ENCODE data around the gene MAN1A1.
A peak's percentile ranks its signal among the peaks of the same experiment; 100 is the strongest.

MAN1A1 gene

DNA sequence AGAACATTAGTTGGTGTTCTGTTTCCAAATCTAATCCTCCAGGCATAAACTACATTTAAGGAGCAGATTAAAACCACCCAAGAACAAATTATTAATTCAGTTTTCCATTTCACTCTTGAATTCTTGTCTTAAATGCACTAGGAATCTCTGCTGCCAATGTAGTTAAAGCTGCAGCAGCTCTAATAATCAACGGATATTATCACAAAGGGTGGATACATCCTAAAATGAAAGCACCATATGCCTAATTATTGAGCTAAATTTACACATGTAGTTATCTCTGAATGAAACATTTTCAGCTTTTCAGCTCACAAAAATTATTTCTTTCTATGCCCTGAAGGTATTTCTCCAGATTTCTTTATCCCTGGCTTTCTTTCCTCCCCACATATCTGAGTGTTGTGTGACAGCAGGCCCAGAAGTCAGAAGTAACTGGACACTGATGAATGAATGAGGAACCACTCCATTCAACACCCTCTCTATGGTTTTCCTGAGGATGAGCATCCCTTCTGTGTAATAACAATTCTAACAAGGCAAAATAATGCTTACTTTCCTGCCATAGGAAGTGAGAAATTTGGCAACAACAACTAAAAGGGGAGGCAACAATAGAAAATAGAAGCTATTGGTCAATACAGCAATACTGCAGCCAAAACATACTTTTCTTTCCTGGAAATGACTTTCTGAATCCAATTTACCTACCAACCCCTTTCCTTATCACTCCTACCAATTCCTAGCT lies 14.9 kb downstream of the MAN1A1 start:
- no peak overlapping the region for H3K9ac ChIP-seq (ENCODE audit: low read depth, low read length, poor library complexity, severe bottlenecking)
- peaks cover 38% of the 10 kb centered on the region for H3K79me2 ChIP-seq (ENCODE audit: insufficient read depth, low read length)
- H3K4me2 ChIP-seq (ENCODE audit: low read depth, low read length, poor library complexity, severe bottlenecking): no peak overlapping the region

DNA sequence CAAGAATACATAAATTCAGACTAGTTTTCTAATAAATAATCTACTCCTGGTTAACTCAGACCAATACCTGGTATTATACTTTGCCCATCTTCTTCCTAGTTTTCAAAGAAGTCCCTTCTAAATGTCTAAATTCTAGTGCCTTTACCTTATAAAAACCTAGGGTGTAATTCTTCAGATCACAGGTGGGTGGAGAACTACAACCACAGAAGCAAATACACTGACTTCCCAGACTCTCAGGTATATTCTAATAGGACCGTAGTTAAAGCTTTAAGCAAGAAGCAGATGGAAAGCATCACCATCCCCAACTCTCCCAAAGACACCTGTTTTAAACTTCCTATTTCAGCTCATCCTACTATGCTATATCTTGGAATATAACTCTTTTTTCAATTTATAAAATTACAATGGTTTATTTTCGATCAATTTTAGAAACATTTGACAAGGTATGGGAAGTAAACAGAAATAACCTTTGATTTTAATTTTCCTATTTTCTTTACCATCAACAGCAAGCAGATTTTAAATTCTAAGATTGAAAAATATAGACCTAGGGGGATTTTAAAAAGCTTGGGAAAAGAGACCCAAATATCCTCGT lies 15.8 kb downstream of the MAN1A1 start:
- TF ChIP-seq EZH2phosphoT487 (IDR thresholded peaks at IDR 0.05; ENCODE audit: borderline replicate concordance): no peak
- TF ChIP-seq, protein P1, sequence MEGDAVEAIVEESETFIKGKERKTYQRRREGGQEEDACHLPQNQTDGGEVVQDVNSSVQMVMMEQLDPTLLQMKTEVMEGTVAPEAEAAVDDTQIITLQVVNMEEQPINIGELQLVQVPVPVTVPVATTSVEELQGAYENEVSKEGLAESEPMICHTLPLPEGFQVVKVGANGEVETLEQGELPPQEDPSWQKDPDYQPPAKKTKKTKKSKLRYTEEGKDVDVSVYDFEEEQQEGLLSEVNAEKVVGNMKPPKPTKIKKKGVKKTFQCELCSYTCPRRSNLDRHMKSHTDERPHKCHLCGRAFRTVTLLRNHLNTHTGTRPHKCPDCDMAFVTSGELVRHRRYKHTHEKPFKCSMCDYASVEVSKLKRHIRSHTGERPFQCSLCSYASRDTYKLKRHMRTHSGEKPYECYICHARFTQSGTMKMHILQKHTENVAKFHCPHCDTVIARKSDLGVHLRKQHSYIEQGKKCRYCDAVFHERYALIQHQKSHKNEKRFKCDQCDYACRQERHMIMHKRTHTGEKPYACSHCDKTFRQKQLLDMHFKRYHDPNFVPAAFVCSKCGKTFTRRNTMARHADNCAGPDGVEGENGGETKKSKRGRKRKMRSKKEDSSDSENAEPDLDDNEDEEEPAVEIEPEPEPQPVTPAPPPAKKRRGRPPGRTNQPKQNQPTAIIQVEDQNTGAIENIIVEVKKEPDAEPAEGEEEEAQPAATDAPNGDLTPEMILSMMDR (conservative IDR thresholded peaks at IDR 0.05; ENCODE audit: low read length): peak; percentile 74
- Histone ChIP-seq H3K79me2 (ENCODE audit: insufficient read depth, low read length) (peaks cover 43% of the 10 kb centered on the region), H3K4me2 (ENCODE audit: low read depth, low read length, poor library complexity, severe bottlenecking) (no peak overlapping the region), H3K4me3 (ENCODE audit: low read length, poor library complexity, severe bottlenecking) (no peak overlapping the region), H2AFZ (ENCODE audit: low read length) (no peak overlapping the region), H3K4me1 (ENCODE audit: insufficient read depth, low read length, poor library complexity, severe bottlenecking) (peaks cover 48% of the 10 kb centered on the region), H3K9ac (ENCODE audit: low read depth, low read length, poor library complexity, severe bottlenecking) (no peak overlapping the region), H3K9me2 (replicated peaks; ENCODE audit: low read depth, low read length) (no peaks in the 10 kb centered on the region), H3F3A (ENCODE audit: low read depth) (no peaks in the 10 kb centered on the region), H4K20me1 (ENCODE audit: insufficient read depth, low read length, poor library complexity, severe bottlenecking) (no peaks in the 10 kb centered on the region), H3K9me3 (ENCODE audit: insufficient read depth, low read depth, low read length) (no peaks in the 10 kb centered on the region), H3K36me3 (ENCODE audit: insufficient read depth, low read length) (0 out of 2 replicates have a peak, but pooled peaks cover 3% of the 10 kb centered on the region), H3K27me3 (ENCODE audit: insufficient read depth, low read length, poor library complexity, severe bottlenecking) (no peaks in the 10 kb centered on the region)

More for the DNA sequence above, 14.9 kb downstream of the MAN1A1 start:
- 0 out of 2 replicates have a peak, but pooled peaks cover 3% of the 10 kb centered on the region for H3K36me3 ChIP-seq (ENCODE audit: insufficient read depth, low read length)
- no peaks in the 10 kb centered on the region for H3K9me2 ChIP-seq (replicated peaks; ENCODE audit: low read depth, low read length)
- no peak overlapping the region for H2AFZ ChIP-seq (ENCODE audit: low read length)
- no peaks in the 10 kb centered on the region for H3K9me3 ChIP-seq (ENCODE audit: insufficient read depth, low read depth, low read length)
- no peak overlapping the region for H3K4me3 ChIP-seq (ENCODE audit: low read length, poor library complexity, severe bottlenecking)
- H3K4me1 ChIP-seq (ENCODE audit: insufficient read depth, low read length, poor library complexity, severe bottlenecking): peaks cover 44% of the 10 kb centered on the region
- no peaks in the 10 kb centered on the region for H3K27me3 ChIP-seq (ENCODE audit: insufficient read depth, low read length, poor library complexity, severe bottlenecking)
- no peaks in the 10 kb centered on the region for H3F3A ChIP-seq (ENCODE audit: low read depth)
- TF ChIP-seq EZH2phosphoT487 (IDR thresholded peaks at IDR 0.05; ENCODE audit: borderline replicate concordance): no peak
- no peaks in the 10 kb centered on the region for H4K20me1 ChIP-seq (ENCODE audit: insufficient read depth, low read length, poor library complexity, severe bottlenecking)

DNA sequence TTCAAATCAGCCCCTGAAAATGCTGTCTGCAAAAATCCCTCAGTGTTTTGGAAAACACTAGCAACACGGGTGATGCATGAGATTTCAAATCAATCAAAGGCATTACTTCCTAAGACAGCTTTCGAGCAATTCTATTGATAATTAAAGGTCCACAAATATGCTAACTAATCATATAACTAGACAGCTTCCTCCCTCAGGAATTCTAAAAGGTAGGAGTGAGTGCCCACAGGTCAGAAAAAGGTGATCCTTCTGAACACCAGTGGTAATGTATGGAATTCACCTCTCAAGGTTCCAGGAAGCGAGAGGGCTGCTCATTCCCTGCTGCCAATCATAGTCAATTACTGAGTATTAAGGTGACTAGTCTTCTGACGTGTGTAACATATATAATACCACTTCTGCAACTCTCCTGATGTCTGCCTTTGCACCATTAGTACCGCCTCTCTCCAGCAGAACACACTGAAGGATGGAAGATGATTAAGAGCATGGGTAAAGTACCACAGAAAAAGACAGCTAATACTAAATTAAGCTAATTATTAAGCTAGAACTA lies 16.4 kb downstream of the MAN1A1 start:
- H3K79me2 ChIP-seq (ENCODE audit: insufficient read depth, low read length): peaks cover 37% of the 10 kb centered on the region
- H2AFZ ChIP-seq (ENCODE audit: low read length): no peak overlapping the region
- no peaks in the 10 kb centered on the region for H4K20me1 ChIP-seq (ENCODE audit: insufficient read depth, low read length, poor library complexity, severe bottlenecking)
- TF ChIP-seq, protein P1 (conservative IDR thresholded peaks at IDR 0.05; ENCODE audit: low read length): no peak
- no peak for TF ChIP-seq EZH2phosphoT487 (IDR thresholded peaks at IDR 0.05; ENCODE audit: borderline replicate concordance)
- H3K4me1 ChIP-seq (ENCODE audit: insufficient read depth, low read length, poor library complexity, severe bottlenecking): peaks cover 54% of the 10 kb centered on the region
- H3K27me3 ChIP-seq (ENCODE audit: insufficient read depth, low read length, poor library complexity, severe bottlenecking): no peaks in the 10 kb centered on the region
- H3K9me2 ChIP-seq (replicated peaks; ENCODE audit: low read depth, low read length): no peaks in the 10 kb centered on the region
- H3K9ac ChIP-seq (ENCODE audit: low read depth, low read length, poor library complexity, severe bottlenecking): no peak overlapping the region
- H3K4me2 ChIP-seq (ENCODE audit: low read depth, low read length, poor library complexity, severe bottlenecking): no peak overlapping the region
- H3K36me3 ChIP-seq (ENCODE audit: insufficient read depth, low read length): 0 out of 2 replicates have a peak, but pooled peaks cover 3% of the 10 kb centered on the region
- no peaks in the 10 kb centered on the region for H3F3A ChIP-seq (ENCODE audit: low read depth)
- H3K9me3 ChIP-seq (ENCODE audit: insufficient read depth, low read depth, low read length): no peaks in the 10 kb centered on the region
- H3K4me3 ChIP-seq (ENCODE audit: low read length, poor library complexity, severe bottlenecking): no peak overlapping the region

Measured in Loucy (cell line).